H1 (cell line): ENCODE data around the gene CACNA1A. TPM values are rescaled to one million over a fixed set of nuclear protein-coding genes. Genes with fewer than 3 reads are reported as not detected.

Experiments used
- CTCF ChIA-PET: fragments of 300-600 bp; sonication (Branson Sonifier 250); formaldehyde crosslinking; loops from one replicate; lab custom pipeline; 2021; ENCODE audit not compliant: partially characterized antibody; lab: Charles Lee
- POLR2A ChIA-PET: fragments of 300-600 bp; sonication (Branson Sonifier 250); formaldehyde crosslinking; loops from one replicate; lab custom pipeline; 2021; ENCODE audit warnings: inconsistent platforms; ENCODE audit not compliant: partially characterized antibody; lab: Charles Lee
- DNase-seq, 2 experiments: peaks; one replicate each; pipeline versions ENCODE4 v3.0.0 to v3.0.0-alpha.2; 2010 to 2022; ENCODE audit warnings: low spot score in 2 of 2, low read depth in 1 of 2, mixed read lengths in 1 of 2
- FAIRE-seq: peaks from 2 replicates; lab custom pipeline; 2011; peaks lifted over from hg19 to GRCh38; lab: Jason Lieb, UNC
- H2AFZ ChIP-seq: 2 replicates; pipeline ENCODE4 v1.8.1; 2012; ENCODE audit warnings: low read length, inconsistent platforms
- H2AK5ac ChIP-seq: 2 replicates; pipeline ENCODE4 v1.6.1; 2013; ENCODE audit warnings: low read depth, low read length
- H2BK120ac ChIP-seq: replicated peaks from 2 replicates; pipeline ENCODE3; 2013; ENCODE audit warnings: low read depth, low read length, inconsistent platforms
- H2BK12ac ChIP-seq: 2 replicates; pipeline ENCODE4 v1.6.1; 2013; ENCODE audit warnings: low read depth, low read length
- H2BK15ac ChIP-seq: 2 replicates; pipeline ENCODE4 v1.6.1; 2013; ENCODE audit warnings: low read length
- H2BK20ac ChIP-seq: 2 replicates; pipeline ENCODE4 v1.6.1; 2013; ENCODE audit warnings: low read length
- H2BK5ac ChIP-seq: 2 replicates; pipeline ENCODE4 v1.6.1; 2013; ENCODE audit warnings: low read depth, low read length
- H3K14ac ChIP-seq: 2 replicates; pipeline ENCODE4 v1.6.1; 2013; ENCODE audit warnings: inconsistent platforms; ENCODE audit not compliant: insufficient read length
- H3K18ac ChIP-seq: 2 replicates; pipeline ENCODE4 v1.6.1; 2013; ENCODE audit warnings: low read length; ENCODE audit errors: extremely low read depth
- H3K23ac ChIP-seq: 2 replicates; pipeline ENCODE4 v1.6.1; 2013; ENCODE audit warnings: inconsistent platforms; ENCODE audit not compliant: insufficient read length
- H3K23me2 ChIP-seq: 2 replicates; pipeline ENCODE4 v1.6.1; 2013; ENCODE audit warnings: low read depth, low read length
- H3K27ac ChIP-seq: 2 replicates; pipeline ENCODE4 v1.6.1; 2011; ENCODE audit warnings: low read depth, low read length, inconsistent platforms
- H3K27me3 ChIP-seq, 4 experiments: replicated peaks in 1 of 4; 1 replicate in 1 of 4; 2 replicates in 3 of 4; pipeline versions ENCODE4 v1.6.1 to v1.8.1; 2011 to 2013; ENCODE audit warnings: low read length in 3 of 4, mild to moderate bottlenecking in 3 of 4, inconsistent platforms in 2 of 4, mixed read lengths in 2 of 4, moderate library complexity in 1 of 4; ENCODE audit not compliant: control insufficient read depth in 3 of 4, insufficient read depth in 3 of 4; ENCODE audit errors: extremely low read depth in 1 of 4
- H3K36me3 ChIP-seq, 4 experiments: 2 replicates each; pipeline versions ENCODE4 v1.6.1 to v1.8.1; 2011 to 2013; ENCODE audit warnings: mild to moderate bottlenecking in 4 of 4, low read length in 3 of 4, moderate library complexity in 2 of 4, control low read depth in 1 of 4, inconsistent platforms in 1 of 4; ENCODE audit not compliant: insufficient read depth in 4 of 4, control insufficient read depth in 2 of 4
- H3K4ac ChIP-seq: replicated peaks from 2 replicates; pipeline ENCODE3; 2013; ENCODE audit warnings: low read length, low read depth, mixed read lengths, inconsistent platforms; ENCODE audit not compliant: insufficient read length
- H3K4me1 ChIP-seq, 4 experiments: replicated peaks in 1 of 4; 1 replicate in 1 of 4; 2 replicates in 3 of 4; pipeline versions ENCODE4 v1.6.1 to v1.8.1; 2011 to 2013; ENCODE audit warnings: low read length in 3 of 4, inconsistent platforms in 2 of 4, mixed read lengths in 1 of 4; ENCODE audit not compliant: insufficient read depth in 4 of 4, control insufficient read depth in 3 of 4
- H3K4me2 ChIP-seq, 2 experiments: 2 replicates each; pipeline versions ENCODE4 v1.6.1 to v1.8.1; 2011 to 2013; ENCODE audit warnings: low read depth in 2 of 2, low read length in 2 of 2, control low read depth in 1 of 2, inconsistent platforms in 1 of 2, mild to moderate bottlenecking in 1 of 2; ENCODE audit not compliant: insufficient read depth in 1 of 2
- H3K4me3 ChIP-seq, 4 experiments: fragments of 200-600, 300-600 bp in 1 of 4; sonication (generic), shearing (Covaris generic), sonication (Bioruptor Twin) in 1 of 4; 2 replicates each; pipeline versions ENCODE4 v1.5.1 to v1.8.1; 2011 to 2016; ENCODE audit warnings: low read length in 4 of 4, low read depth in 3 of 4, control low read depth in 2 of 4, inconsistent platforms in 2 of 4, mild to moderate bottlenecking in 2 of 4, mixed read lengths in 1 of 4, moderate library complexity in 1 of 4; ENCODE audit not compliant: insufficient read depth in 2 of 4; ENCODE audit errors: extremely low read depth in 1 of 4
- H3K56ac ChIP-seq: replicated peaks from 2 replicates; pipeline ENCODE3; 2013; ENCODE audit warnings: low read depth, mild to moderate bottlenecking, mixed read lengths, low read length, inconsistent platforms; ENCODE audit not compliant: insufficient read length
- H3K79me1 ChIP-seq: 2 replicates; pipeline ENCODE4 v1.6.1; 2013; ENCODE audit warnings: low read depth, low read length, control low read depth
- H3K79me2 ChIP-seq, 2 experiments: 2 replicates each; pipeline versions ENCODE4 v1.6.1 to v1.8.1; 2012 to 2013; ENCODE audit warnings: low read length in 2 of 2, mild to moderate bottlenecking in 2 of 2, inconsistent platforms in 1 of 2; ENCODE audit not compliant: insufficient read depth in 2 of 2, control insufficient read depth in 1 of 2
- H3K9ac ChIP-seq, 4 experiments: replicated peaks in 1 of 4; 1 replicate in 1 of 4; 2 replicates in 3 of 4; pipeline versions ENCODE4 v1.6.1 to v1.8.1; 2011 to 2013; ENCODE audit warnings: low read depth in 3 of 4, low read length in 3 of 4, control low read depth in 2 of 4, mild to moderate bottlenecking in 2 of 4, moderate library complexity in 2 of 4, inconsistent platforms in 1 of 4; ENCODE audit errors: extremely low read depth in 1 of 4
- H3K9me3 ChIP-seq, 2 experiments: 2 replicates each; pipeline versions ENCODE4 v1.6.1 to v1.8.1; 2012 to 2013; ENCODE audit warnings: mild to moderate bottlenecking in 2 of 2, moderate library complexity in 2 of 2, control low read depth in 1 of 2, inconsistent platforms in 1 of 2, low read depth in 1 of 2, low read length in 1 of 2, mixed read lengths in 1 of 2; ENCODE audit not compliant: insufficient read depth in 2 of 2
- H4K20me1 ChIP-seq, 2 experiments: replicated peaks in 1 of 2; 2 replicates each; pipeline versions ENCODE3 to v1.8.1; 2011 to 2013; ENCODE audit warnings: inconsistent platforms in 2 of 2, low read length in 2 of 2, mild to moderate bottlenecking in 1 of 2; ENCODE audit not compliant: insufficient read depth in 2 of 2, control insufficient read depth in 1 of 2
- H4K5ac ChIP-seq: 2 replicates; pipeline ENCODE4 v1.6.1; 2013; ENCODE audit warnings: low read length, low read depth, mixed read lengths, inconsistent platforms; ENCODE audit not compliant: insufficient read length
- H4K8ac ChIP-seq: 2 replicates; pipeline ENCODE4 v1.8.0; 2013; ENCODE audit warnings: mild to moderate bottlenecking, moderate library complexity, low read length, inconsistent platforms; ENCODE audit not compliant: insufficient read depth; ENCODE audit errors: extremely low read depth
- H4K91ac ChIP-seq: replicated peaks from 2 replicates; pipeline ENCODE3; 2013; ENCODE audit warnings: low read length, mixed read lengths, inconsistent platforms; ENCODE audit not compliant: insufficient read length
- CEBPB ChIP-seq: IDR thresholded peaks from 2 replicates; pipeline ENCODE4 v1.6.1; 2012; ENCODE audit warnings: low read depth, low read length
- NRF1 ChIP-seq: IDR thresholded peaks from 2 replicates; pipeline ENCODE4 v1.6.1; 2011; ENCODE audit warnings: mild to moderate bottlenecking, low read depth, low read length, improper control_type of control experiment
- PHF8 ChIP-seq: fragments of 200-600 bp; sonication (generic); conservative IDR thresholded peaks from 2 replicates; pipeline ENCODE4 v1.7.1; 2012; ENCODE audit warnings: low read depth, mild to moderate bottlenecking, inconsistent platforms, low read length, moderate library complexity
- RBBP5 ChIP-seq: IDR thresholded peaks from 2 replicates; pipeline ENCODE4 v1.7.1; 2012; ENCODE audit warnings: low read depth, mild to moderate bottlenecking, inconsistent platforms, low read length, moderate library complexity, borderline replicate concordance
- RNF2 ChIP-seq: fragments of 200-900, 300-1000 bp; sonication (generic); IDR thresholded peaks from 2 replicates; pipeline ENCODE4 v1.7.1; 2016; ENCODE audit warnings: borderline replicate concordance, low read depth, mild to moderate bottlenecking, antibody characterized with exemption, low read length; ENCODE audit not compliant: poor library complexity, severe bottlenecking; ENCODE audit errors: missing control alignments
- SAP30 ChIP-seq: fragments of 300-600 bp; sonication (generic); IDR thresholded peaks from 2 replicates; pipeline ENCODE4 v1.7.1; 2012; ENCODE audit warnings: low read length, moderate library complexity, mild to moderate bottlenecking, inconsistent platforms; ENCODE audit not compliant: insufficient read depth, insufficient replicate concordance
- SP4 ChIP-seq: IDR thresholded peaks from 2 replicates; pipeline ENCODE4 v1.6.1; 2012; ENCODE audit warnings: low read length, inconsistent platforms
- TAF1 ChIP-seq: IDR thresholded peaks from 2 replicates; pipeline ENCODE4 v1.6.1; 2011; ENCODE audit warnings: mild to moderate bottlenecking, low read depth, low read length
- USF2 ChIP-seq: IDR thresholded peaks from 2 replicates; pipeline ENCODE4 v1.6.1; 2011; ENCODE audit warnings: low read length, improper control_type of control experiment
- WGBS, 2 experiments: shearing (Covaris generic) in 1 of 2; methylation state at CpG; one replicate each; pipeline versions ENCODE4 v1.1.6 to v1.1.7; 2013 to 2015; ENCODE audit warnings: low lambda C conversion rate in 2 of 2, mixed read lengths in 2 of 2, inconsistent platforms in 1 of 2, low coverage in 1 of 2, missing lambda C conversion rate in 1 of 2; ENCODE audit not compliant: insufficient replicate concordance in 2 of 2, insufficient coverage in 1 of 2, insufficient read length in 1 of 2; ENCODE audit errors: extremely low coverage in 1 of 2, missing lambda C conversion rate in 1 of 2; 5-methylcytosine and 5-hydroxymethylcytosine counted together
- polyA plus RNA-seq, 7 experiments: library from polyadenylated mRNA; depleted of rRNA in 3 of 7; stranded (reverse) in 5 of 7; unstranded in 2 of 7; fragments of >200 nt in 5 of 7; fragments of 200-250 nt in 2 of 7; gene quantifications; 1 replicate in 5 of 7; 2 replicates in 1 of 7; 4 replicates in 1 of 7; pipeline versions ENCODE4 v1.2.1 to v1.2.3, GENCODE V29; 2011 to 2013; ENCODE audit warnings: missing spikeins in 2 of 7, mixed read lengths in 2 of 7
- total RNA-seq: library from RNA; stranded (reverse); fragmentation: NEBNext Ultra II Directional; extraction: Animal tissue kit (Norgen Biotek cat#: 25700); gene quantifications from 2 replicates; pipeline ENCODE4 v1.2.1, GENCODE V29; 2021
- TF ChIP-seq, protein P1 (sequence below): IDR thresholded peaks from 2 replicates; pipeline ENCODE4 v1.6.1; 2012; ENCODE audit warnings: inconsistent platforms

CACNA1A gene
- total and polyA plus RNA-seq, 2 of the 8 experiments (the other 6 are each of a cell fraction or from before 2014, with no cell fraction given), result 10.7 to 25.3 TPM

- no peak overlapping the region for H3K18ac ChIP-seq
- H3K9ac ChIP-seq, result no peak overlapping the region
- no peaks in the 10 kb centered on the region for H3K4me1 ChIP-seq
- DNase-seq, result no peak
- no peak overlapping the region for H3K56ac ChIP-seq
- H4K5ac ChIP-seq, result no peak overlapping the region
- peaks cover 3 to 7% of the 10 kb centered on the region in 2 experiments; a peak in 3 of 4 replicates for H3K9me3 ChIP-seq
- H2BK15ac ChIP-seq, result no peak overlapping the region
- no peak overlapping the region for H3K4me3 ChIP-seq
- TF ChIP-seq RNF2 (no peak), SAP30 (no peak), RBBP5 (no peak), CEBPB (no peak), PHF8 (no peak), USF2 (no peak), NRF1 (no peak), SP4 (no peak), TAF1 (no peak)
- TF ChIP-seq, protein P1, sequence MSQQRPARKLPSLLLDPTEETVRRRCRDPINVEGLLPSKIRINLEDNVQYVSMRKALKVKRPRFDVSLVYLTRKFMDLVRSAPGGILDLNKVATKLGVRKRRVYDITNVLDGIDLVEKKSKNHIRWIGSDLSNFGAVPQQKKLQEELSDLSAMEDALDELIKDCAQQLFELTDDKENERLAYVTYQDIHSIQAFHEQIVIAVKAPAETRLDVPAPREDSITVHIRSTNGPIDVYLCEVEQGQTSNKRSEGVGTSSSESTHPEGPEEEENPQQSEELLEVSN, result no peak
- TF ChIP-seq, all 59 proteins: peak for 0
- ChIA-PET CTCF (no interaction called here), POLR2A (interaction anchor here (1.2 to 1.5 kb wide), 2 partner anchors 10 to 23 kb away, joined by 3 read pairs; partner anchors contain the start of gene CACNA1A)
- H3K79me2 ChIP-seq, result no peaks in the 10 kb centered on the region
- no peak overlapping the region for H2BK5ac ChIP-seq
- H2BK20ac ChIP-seq, result no peak overlapping the region
- H3K79me1 ChIP-seq, result no peaks in the 10 kb centered on the region; the same call in none of the 2 replicates
- no peak overlapping the region for H4K91ac ChIP-seq
- 86% methylated on average over 1 of the region's 1 CpG; no CpG with 5 or more reads in 1 of the 2 experiments for WGBS, 2 experiments
- H4K20me1 ChIP-seq, result peaks cover 0 to 7% of the 10 kb centered on the region in 2 experiments
- H2AK5ac ChIP-seq, result no peak overlapping the region
- H3K23me2 ChIP-seq, result peaks cover 1% of the 10 kb centered on the region; the same call in 1 of the 2 replicates
- no peak overlapping the region for H3K23ac ChIP-seq
- no peak overlapping the region for H3K4me2 ChIP-seq
- no peak overlapping the region for H2AFZ ChIP-seq
- H3K27me3 ChIP-seq, result no peaks in the 10 kb centered on the region
- no peak overlapping the region for H4K8ac ChIP-seq
- H3K4ac ChIP-seq, result no peak overlapping the region
- H3K14ac ChIP-seq, result no peak overlapping the region
- no peak overlapping the region for H2BK12ac ChIP-seq
- no peak overlapping the region for H3K27ac ChIP-seq
- H3K36me3 ChIP-seq, result no peaks in the 10 kb centered on the region; a peak in 2 of 8 replicates
- no peak overlapping the region for H2BK120ac ChIP-seq
- no peak for FAIRE-seq
Observed at GRCh38 chr19:13484166-13484565, 22.1 kb downstream of the CACNA1A start.
